GM19452 (cell line): ENCODE data around the gene GAS2L1.

ENCODE experiments used
- ATAC-seq: cut with Tn5 transposase; IDR thresholded peaks from one replicate; pipeline ENCODE4 v1.9.1; 2021; ENCODE audit not compliant: unreplicated experiment

The GAS2L1 gene

GRCh38 chr22:29308791-29309262 is 2.4 kb downstream of the GAS2L1 start:
- no peak for ATAC-seq

- no peak for ATAC-seq
Observed at GRCh38 chr22:29309332-29310064, 3.0 kb downstream of the GAS2L1 start.

- no peak for ATAC-seq
Observed at GRCh38 chr22:29310065-29310862, 3.8 kb downstream of the GAS2L1 start.

GRCh38 chr22:29310863-29311339 is 4.5 kb downstream of the GAS2L1 start:
- ATAC-seq = no peak

GRCh38 chr22:29311464-29312217 is 5.2 kb downstream of the GAS2L1 start:
- ATAC-seq = no peak

GRCh38 chr22:29312218-29313125 is 6.0 kb downstream of the GAS2L1 start:
- ATAC-seq = no peak

- no peak for ATAC-seq
Observed at GRCh38 chr22:29313126-29313575, 6.7 kb downstream of the GAS2L1 start.

- no peak for ATAC-seq
Observed at GRCh38 chr22:29313576-29314466, 7.4 kb downstream of the GAS2L1 start.

GRCh38 chr22:29314537-29315285 is 8.3 kb downstream of the GAS2L1 start:
- ATAC-seq = no peak

- no peak for ATAC-seq
Observed at GRCh38 chr22:29315286-29316140, 9.1 kb downstream of the GAS2L1 start, which contains the start of gene RASL10A. TSS of gene RASL10A (minus strand) at chr22:29315697. CDS start at chr22:29315246, 451 bp downstream.

- no peak for ATAC-seq
Observed at GRCh38 chr22:29316141-29316828, 9.8 kb downstream of the GAS2L1 start.

- no peak for ATAC-seq
Observed at GRCh38 chr22:29317827-29318454, 11.5 kb downstream of the GAS2L1 start.

GRCh38 chr22:29319072-29319471 is 12.6 kb downstream of the GAS2L1 start:
- no peak for ATAC-seq

GRCh38 chr22:29320546-29320945 is 14.1 kb downstream of the GAS2L1 start:
- ATAC-seq = no peak

GRCh38 chr22:29323641-29324040 is 17.2 kb downstream of the GAS2L1 start:
- ATAC-seq = no peak

- no peak for ATAC-seq
Observed at GRCh38 chr22:29325356-29325755, 18.9 kb downstream of the GAS2L1 start.
